Uterus (tissue), 2 donors: ENCODE measurements around the gene KNG1.

Experiments
- CTCF ChIP-seq, 4 experiments: fragments of 200-600 bp in 2 of 4; fragments of 450-650 bp in 2 of 4; sonication (generic) in 2 of 4; IDR thresholded peaks; one replicate each; pipeline ENCODE4 v1.5.1; 2016 to 2019; ENCODE audit warnings: antibody characterized with exemption in 4 of 4, mild to moderate bottlenecking in 2 of 4, moderate library complexity in 1 of 4
- POLR2A ChIP-seq, 2 donors: fragments of 450-650 bp; IDR thresholded peaks; one replicate each; pipeline ENCODE4 v1.6.1; 2016; ENCODE audit warnings: antibody characterized with exemption in 2 of 2, mild to moderate bottlenecking in 1 of 2, moderate library complexity in 1 of 2

- TF ChIP-seq POLR2A (IDR thresholded peaks at IDR 0.05) (no peak), CTCF (IDR thresholded peaks at IDR 0.05) (no peak)
Measured at GRCh38 chr3:186722457-186722856, 5.3 kb downstream of the KNG1 start.
